ENCODE measurements around the gene MRPL36. TPM values are rescaled to one million over a fixed set of nuclear protein-coding genes. Genes with fewer than 3 reads are reported as not detected.

The MRPL36 gene
- 38.0 to 43.8 TPM (median 41.0 TPM) in 3 replicates for total RNA-seq

DNA sequence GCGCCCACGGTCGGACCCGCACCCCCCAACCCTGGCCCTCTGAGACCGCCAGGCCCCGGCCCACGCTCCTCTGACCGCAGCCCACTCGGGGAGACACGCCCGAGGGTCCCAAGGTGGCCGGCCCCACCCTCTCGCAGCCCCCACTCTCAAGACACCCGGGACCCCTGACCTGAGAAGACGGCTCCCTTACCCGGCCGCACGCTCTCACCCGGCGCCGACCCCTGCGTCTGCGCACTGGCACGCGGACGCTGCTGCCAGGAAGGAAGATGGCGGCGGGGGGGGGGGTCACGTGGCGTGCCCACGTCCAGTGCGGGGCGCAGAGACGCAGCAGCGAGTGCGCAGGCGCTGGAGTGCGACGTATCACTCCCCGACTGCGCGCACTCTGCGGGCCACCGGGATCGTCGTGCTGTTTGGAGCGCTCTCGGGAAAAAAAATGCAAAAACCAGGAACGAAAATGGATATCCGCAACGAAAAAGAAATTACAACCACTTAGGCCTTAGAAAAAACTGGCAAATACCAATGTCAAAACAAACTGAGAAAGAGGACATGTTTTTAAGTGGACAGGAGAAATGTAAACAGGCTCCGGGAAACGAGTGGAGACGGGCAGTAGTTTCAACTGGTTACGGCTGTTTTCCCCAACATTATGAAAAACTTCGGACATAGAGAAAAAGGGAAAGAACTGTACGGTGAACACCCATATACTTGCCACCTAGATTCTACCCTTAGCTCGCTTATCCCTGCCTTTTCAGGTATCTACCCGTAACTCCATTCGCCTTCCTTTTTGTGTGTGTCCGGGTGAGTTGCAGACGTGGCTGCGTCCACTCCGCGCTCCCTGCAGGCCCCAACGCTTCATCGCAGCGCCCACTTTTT, at the start of gene MRPL36:
TSS of gene MRPL36 (minus strand) at position 236 of the 870 bp plus-strand sequence. CDS start 902 bp downstream, outside the sequence.
- no peaks in the 10 kb centered on the region for H3K9me3 Mint-ChIP-seq
- no peaks in the 10 kb centered on the region for H3K27me3 Mint-ChIP-seq (ENCODE audit: low read depth)
- H3K36me3 Mint-ChIP-seq, result peaks cover 35% of the 10 kb centered on the region
- peak within 1 kb of the TSS; percentile 89 for H3K4me3 Mint-ChIP-seq
- TF ChIP-seq, protein P1, sequence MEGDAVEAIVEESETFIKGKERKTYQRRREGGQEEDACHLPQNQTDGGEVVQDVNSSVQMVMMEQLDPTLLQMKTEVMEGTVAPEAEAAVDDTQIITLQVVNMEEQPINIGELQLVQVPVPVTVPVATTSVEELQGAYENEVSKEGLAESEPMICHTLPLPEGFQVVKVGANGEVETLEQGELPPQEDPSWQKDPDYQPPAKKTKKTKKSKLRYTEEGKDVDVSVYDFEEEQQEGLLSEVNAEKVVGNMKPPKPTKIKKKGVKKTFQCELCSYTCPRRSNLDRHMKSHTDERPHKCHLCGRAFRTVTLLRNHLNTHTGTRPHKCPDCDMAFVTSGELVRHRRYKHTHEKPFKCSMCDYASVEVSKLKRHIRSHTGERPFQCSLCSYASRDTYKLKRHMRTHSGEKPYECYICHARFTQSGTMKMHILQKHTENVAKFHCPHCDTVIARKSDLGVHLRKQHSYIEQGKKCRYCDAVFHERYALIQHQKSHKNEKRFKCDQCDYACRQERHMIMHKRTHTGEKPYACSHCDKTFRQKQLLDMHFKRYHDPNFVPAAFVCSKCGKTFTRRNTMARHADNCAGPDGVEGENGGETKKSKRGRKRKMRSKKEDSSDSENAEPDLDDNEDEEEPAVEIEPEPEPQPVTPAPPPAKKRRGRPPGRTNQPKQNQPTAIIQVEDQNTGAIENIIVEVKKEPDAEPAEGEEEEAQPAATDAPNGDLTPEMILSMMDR (IDR thresholded peaks at IDR 0.05; ENCODE audit: unreplicated experiment), result no peak
- peak within 1 kb of the TSS; percentile 99 for H3K27ac Mint-ChIP-seq
- DNase-seq (ENCODE audit: low spot score in 2 of 2, unreplicated experiment in 2 of 2), result peak; percentile 91 to 93
- H3K4me1 Mint-ChIP-seq, result peaks cover 26% of the 10 kb centered on the region

DNA sequence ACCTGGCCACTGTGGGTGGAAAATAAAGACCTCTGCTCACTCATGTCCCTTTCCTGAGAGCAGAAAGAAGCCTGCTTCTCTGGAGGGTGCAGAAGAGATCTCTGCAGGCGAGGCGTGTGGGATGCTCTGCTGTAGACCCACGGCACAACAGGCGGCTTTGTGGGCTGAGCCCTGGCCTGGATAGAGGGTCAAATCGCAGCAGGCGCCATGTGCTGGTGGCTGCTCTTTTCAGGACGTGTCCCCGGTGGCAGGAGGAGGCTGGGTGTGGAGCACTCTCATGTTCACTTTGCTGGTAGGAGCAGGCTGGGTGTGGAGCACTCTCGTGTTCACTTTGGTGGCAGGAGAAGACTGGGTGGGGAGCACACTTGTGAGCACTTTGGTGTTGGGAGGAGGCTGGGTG, 48.0 kb upstream of the MRPL36 start:
- TF ChIP-seq, protein P1 (IDR thresholded peaks at IDR 0.05; ENCODE audit: unreplicated experiment), result no peak
- Mint-ChIP-seq H3K27me3 (ENCODE audit: low read depth) (peaks cover 55% of the 10 kb centered on the region), H3K27ac (no peak overlapping the region), H3K4me3 (no peak overlapping the region), H3K4me1 (peaks cover 11% of the 10 kb centered on the region), H3K9me3 (no peaks in the 10 kb centered on the region), H3K36me3 (no peaks in the 10 kb centered on the region)
- no peak for DNase-seq (ENCODE audit: low spot score in 2 of 2, unreplicated experiment in 2 of 2)

DNA sequence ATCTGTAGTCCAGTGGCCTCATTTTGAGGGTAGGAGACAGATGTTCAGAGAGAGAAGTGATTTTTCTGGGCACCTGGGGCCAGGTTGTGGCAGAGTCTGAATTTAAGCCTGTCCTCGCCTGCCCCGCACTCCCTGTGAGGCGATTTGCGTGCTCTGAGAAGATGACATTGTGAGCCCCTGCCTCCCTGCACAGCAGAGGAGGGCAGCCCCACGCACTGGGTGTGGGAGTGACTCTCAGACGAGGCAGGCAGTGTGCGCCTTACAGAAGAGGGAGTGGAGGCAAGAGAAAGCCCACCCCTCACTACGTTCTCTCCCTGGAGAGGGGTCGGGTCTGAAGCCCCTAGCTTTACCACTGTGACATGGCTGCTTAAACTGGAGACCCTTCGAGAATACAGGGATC, 47.4 kb upstream of the MRPL36 start:
- H3K36me3 Mint-ChIP-seq, result no peaks in the 10 kb centered on the region
- H3K27me3 Mint-ChIP-seq (ENCODE audit: low read depth), result peaks cover 56% of the 10 kb centered on the region
- H3K4me1 Mint-ChIP-seq, result peaks cover 11% of the 10 kb centered on the region
- DNase-seq (ENCODE audit: low spot score in 2 of 2, unreplicated experiment in 2 of 2), result no peak
- H3K27ac Mint-ChIP-seq, result no peak overlapping the region
- TF ChIP-seq, protein P1 (IDR thresholded peaks at IDR 0.05; ENCODE audit: unreplicated experiment), result no peak
- no peak overlapping the region for H3K4me3 Mint-ChIP-seq
- no peaks in the 10 kb centered on the region for H3K9me3 Mint-ChIP-seq

DNA sequence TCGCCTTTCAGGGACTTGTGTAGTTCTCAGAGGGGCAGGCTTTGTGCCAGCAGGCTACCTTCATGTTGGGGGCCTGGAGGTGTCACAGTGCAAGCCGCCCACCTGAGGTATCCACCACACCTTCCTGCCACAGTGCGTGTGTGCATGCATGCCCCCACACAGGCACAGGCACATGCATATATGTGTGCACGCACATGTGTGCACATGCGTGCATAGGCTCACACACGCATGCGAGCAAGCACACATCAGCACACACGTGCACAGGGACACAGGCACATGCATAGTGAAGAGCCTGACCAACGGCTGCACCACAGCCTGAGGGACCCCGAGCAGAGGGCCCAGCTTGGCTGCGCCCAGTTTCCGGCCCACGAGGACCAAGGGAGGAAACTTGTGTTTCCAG, 46.9 kb upstream of the MRPL36 start:
- Mint-ChIP-seq H3K27ac (no peak overlapping the region), H3K4me3 (no peak overlapping the region), H3K4me1 (peaks cover 8% of the 10 kb centered on the region), H3K27me3 (ENCODE audit: low read depth) (peaks cover 52% of the 10 kb centered on the region), H3K36me3 (no peaks in the 10 kb centered on the region), H3K9me3 (no peaks in the 10 kb centered on the region)
- DNase-seq (ENCODE audit: low spot score in 2 of 2, unreplicated experiment in 2 of 2), result no peak
- TF ChIP-seq, protein P1 (IDR thresholded peaks at IDR 0.05; ENCODE audit: unreplicated experiment), result no peak

DNA sequence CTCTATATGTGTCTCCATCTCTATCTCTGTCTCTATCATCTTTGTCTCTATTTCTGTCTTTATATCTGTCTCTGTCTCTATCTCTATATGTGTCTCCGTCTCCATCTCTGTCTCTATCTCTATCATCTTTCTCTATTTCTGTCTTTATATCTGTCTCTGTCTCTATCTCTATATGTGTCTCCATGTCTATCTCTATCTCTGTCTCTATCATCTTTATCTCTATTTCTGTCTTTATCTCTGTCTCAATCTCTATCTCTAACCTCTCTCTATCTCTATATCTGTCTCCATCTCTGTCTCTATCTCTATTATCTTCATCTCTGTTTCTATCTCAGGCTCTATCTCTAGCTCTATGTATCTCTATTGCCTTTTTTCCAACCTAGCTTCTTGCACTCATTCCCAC, 46.1 kb upstream of the MRPL36 start:
- Mint-ChIP-seq H3K36me3 (no peaks in the 10 kb centered on the region), H3K27ac (no peak overlapping the region), H3K4me1 (peaks cover 2% of the 10 kb centered on the region), H3K9me3 (no peaks in the 10 kb centered on the region), H3K27me3 (ENCODE audit: low read depth) (peaks cover 46% of the 10 kb centered on the region), H3K4me3 (no peak overlapping the region)
- DNase-seq (ENCODE audit: low spot score in 2 of 2, unreplicated experiment in 2 of 2), result no peak
- TF ChIP-seq, protein P1 (IDR thresholded peaks at IDR 0.05; ENCODE audit: unreplicated experiment), result no peak

Data from mesothelial cell of epicardium (in vitro differentiated cells).